ENCODE results near the gene CCN6. TPM values are rescaled to one million over a fixed set of nuclear protein-coding genes. Genes with fewer than 3 reads are reported as not detected.

Gene CCN6
- total RNA-seq: not detected in 2 replicates

DNA sequence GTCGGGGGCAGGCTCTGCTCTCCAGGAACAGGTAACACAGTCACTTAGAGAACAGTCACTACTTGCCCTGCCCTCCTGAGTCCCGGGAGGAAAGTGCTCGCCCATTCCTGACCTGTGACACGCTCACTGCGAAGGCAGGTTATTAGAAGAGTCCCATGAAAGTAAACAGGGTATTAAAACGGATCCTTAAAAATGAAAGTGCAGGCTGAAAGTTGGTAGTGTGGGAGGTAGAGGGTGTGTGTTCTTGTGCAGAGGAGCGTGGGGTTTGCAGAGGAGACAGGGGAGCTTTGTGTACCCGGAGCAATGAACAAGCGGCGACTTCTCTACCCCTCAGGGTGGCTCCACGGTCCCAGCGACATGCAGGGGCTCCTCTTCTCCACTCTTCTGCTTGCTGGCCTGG, at the start of gene CCN6:
CCN6 (plus strand) TSS at position 104 of the 400 bp plus-strand sequence; CDS start at position 358, 254 bp downstream.

GRCh38 chr6:112087136-112087911, 33.4 kb downstream of the CCN6 start, which contains the start of the genes FAM229B and TUBE1:
FAM229B (plus strand) TSS chr6:112087591; CDS start chr6:112099284, 11,693 bp downstream.
TUBE1 (minus strand) TSS chr6:112087482; CDS start chr6:112087434, 48 bp downstream.

Other genes with a start within 250 kb of the CCN6 start
- 37.7 and 49.6 TPM in 2 replicates for gene FYN, start 180.7 kb upstream of the CCN6 start, total RNA-seq
- gene TUBE1, start 33.4 kb downstream of the CCN6 start, total RNA-seq: 21.0 and 26.1 TPM in 2 replicates
- gene FAM229B, start 33.5 kb downstream of the CCN6 start, total RNA-seq: 12.4 and 18.2 TPM in 2 replicates
- gene LAMA4, start 200.5 kb downstream of the CCN6 start, total RNA-seq: 128 and 138 TPM in 2 replicates